Muscle of arm (tissue), 12 donors: Measurements from ENCODE around the gene SPINK4. TPM values are rescaled to one million over a fixed set of nuclear protein-coding genes. Genes with fewer than 3 reads are reported as not detected.

Source experiments
- DNase-seq: peaks from one replicate; pipeline ENCODE4 v3.0.0-alpha.2; 2013
- polyA plus RNA-seq, 12 donors: library from polyadenylated mRNA; unstranded; fragments of 120-200 nt; gene quantifications; one replicate each; pipeline ENCODE4 v1.2.1, GENCODE V29; 2013; ENCODE audit not compliant: insufficient read length in 12 of 12

Gene SPINK4
- polyA plus RNA-seq, 12 donors: 0.49 to 0.78 TPM; not detected in 10

DNA sequence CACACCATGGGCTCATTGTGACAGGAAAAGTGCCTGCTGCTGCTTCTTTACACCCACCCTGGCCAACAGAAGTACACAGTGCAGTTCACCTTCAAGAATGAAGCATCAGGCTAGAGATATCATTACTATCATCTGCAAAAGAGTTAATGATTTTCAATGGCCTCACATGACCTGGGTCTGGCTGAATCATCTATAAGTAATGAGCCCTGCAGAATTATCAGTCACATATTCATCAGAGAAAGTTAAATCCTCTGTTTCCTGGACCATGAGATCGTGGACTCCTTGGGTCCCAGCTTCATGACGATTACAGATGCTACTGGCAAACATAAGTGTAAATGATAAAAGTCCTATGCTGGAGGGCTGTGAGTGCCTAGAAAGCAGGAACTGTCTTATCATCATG lies 16.3 kb downstream of the SPINK4 start:
- DNase-seq: no peak

DNA sequence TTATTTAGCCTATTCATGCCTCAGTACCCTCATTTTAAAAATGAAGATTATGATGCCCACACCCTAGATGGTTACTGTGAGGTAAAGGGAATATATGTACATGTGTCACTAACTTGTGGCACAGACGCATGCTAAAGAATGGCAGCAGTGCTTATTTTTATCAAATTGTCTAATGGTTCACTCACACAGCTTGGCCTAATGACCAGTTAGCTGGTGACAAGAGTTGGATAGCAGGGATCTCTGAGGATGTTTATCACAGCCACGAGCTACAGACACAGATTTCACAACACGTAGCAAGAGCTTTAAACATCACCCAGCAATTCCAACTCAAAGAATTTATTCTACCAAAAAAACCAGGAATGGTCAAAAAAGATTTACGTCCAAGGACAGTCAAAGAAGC lies 17.3 kb downstream of the SPINK4 start:
- no peak for DNase-seq

DNA sequence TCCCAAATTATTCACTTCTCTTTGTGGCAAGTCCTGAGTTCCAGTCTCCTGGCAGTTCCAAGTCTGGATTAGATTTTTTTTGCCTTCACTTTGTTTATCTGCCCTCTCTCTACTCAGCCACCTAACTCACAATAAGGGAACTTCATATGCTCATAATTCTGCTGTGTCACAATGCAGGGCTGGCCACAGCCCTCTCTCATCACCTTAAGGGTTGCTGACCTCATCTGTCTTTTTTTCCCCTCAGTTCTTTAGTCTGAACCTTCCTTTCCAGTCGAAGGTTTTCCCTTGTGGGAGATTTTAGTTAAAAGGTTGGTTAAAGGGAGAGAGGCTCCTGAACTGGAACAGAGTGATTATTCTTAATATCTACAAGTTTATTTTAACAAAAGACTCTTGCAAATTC lies 20.4 kb downstream of the SPINK4 start:
- DNase-seq: no peak

DNA sequence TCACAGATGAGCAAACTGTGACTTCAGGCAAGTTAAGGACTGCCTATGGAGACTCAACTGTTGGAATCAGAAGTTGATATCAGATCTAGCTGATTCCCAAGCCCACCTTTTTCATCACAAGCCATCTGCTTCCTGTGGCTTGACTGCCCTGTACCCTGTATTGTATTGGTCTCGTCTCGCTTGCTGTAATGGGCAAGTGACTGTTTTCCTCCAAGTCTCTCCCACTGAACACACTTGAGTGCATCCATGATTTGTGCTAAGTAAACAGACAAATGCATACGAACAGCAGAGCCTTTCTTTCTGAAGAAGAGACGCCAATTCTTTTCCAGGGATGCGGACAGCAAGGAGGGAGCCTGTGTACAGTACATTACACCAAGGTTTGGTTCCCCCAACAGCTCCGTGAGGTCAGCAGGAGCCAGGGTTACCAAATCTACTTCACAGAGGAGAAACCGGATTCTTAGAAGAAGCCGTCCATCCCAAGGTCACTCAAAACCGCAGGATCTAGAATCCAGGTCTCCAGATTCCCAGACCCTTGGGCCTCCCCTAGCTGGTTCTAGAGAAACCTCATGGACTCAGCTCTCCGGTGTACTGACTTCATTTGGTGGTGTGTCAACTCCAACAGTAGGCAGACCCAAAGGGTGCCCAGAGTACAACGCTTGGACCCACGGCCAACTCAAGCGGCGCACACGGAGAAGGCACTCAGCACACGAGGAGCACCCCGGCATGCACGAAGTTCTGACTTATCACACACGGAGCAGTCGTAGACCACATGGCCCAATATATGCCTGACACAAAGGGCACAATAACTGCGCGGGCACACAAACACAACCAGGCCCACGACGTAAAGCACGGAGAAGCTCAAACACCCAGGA lies 23.4 kb downstream of the SPINK4 start:
- no peak for DNase-seq

DNA sequence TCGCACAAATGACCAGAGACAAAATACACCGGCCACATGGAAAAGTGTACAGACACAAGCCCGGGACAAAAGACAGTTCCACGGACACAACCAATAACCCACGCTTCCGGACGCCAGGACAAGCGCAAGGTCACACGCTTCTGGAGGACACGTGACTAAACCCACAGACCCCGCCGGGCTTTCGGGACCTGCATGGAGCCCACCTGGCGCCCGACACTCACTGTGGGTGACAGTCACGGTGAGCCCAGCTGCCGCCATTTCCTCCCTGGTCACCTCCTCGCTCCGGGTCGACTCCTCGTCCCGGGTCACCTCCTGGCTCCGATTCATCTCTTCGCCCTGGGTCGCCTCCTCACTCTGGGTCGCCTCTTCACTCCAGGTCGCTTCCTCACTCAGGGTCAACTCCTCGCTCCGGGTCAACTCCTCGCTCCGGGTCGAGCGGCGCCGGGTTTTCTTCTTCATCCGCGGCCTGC lies 24.1 kb downstream of the SPINK4 start:
- peak; percentile 41 for DNase-seq

DNA sequence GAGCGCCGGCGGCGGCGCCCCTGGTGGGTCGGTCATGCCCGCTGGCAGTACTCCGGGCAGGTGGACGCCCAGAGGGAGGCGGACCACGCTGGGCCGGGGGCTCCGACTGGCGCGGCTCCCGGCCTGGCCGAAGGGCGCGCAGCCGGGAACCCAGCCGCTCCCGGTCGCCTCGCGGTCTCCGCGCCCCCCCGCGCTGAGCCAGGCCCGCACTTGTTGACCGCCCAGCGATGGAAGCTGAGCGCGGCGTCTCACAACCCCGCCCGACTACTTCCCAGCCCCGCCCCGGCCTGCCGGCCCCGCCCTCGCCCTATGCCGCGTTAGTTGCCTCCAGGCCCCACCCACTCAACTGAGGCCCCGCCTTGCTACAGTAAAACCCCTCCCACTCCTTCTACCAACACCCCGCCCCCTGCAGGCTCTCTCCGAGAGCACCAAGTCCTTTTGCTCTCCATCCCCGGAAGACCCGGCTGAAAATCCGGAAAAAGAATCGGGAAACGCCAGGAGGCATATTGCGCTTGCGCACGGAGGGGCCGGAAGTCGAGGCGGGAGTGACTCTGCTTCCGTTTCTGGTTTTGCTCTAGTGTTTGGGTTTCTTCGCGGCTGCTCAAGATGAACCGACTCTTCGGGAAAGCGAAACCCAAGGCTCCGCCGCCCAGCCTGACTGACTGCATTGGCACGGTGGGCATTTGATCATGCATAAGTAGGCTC lies 24.7 kb downstream of the SPINK4 start, which contains the start of the genes BAG1 and CHMP5:
BAG1 (minus strand) TSS at position 236 of the 705 bp plus-strand sequence.
CHMP5 (plus strand) TSS at position 577 of the 705 bp plus-strand sequence; CDS start at position 607, 30 bp downstream.
- DNase-seq: peak; percentile 99

DNA sequence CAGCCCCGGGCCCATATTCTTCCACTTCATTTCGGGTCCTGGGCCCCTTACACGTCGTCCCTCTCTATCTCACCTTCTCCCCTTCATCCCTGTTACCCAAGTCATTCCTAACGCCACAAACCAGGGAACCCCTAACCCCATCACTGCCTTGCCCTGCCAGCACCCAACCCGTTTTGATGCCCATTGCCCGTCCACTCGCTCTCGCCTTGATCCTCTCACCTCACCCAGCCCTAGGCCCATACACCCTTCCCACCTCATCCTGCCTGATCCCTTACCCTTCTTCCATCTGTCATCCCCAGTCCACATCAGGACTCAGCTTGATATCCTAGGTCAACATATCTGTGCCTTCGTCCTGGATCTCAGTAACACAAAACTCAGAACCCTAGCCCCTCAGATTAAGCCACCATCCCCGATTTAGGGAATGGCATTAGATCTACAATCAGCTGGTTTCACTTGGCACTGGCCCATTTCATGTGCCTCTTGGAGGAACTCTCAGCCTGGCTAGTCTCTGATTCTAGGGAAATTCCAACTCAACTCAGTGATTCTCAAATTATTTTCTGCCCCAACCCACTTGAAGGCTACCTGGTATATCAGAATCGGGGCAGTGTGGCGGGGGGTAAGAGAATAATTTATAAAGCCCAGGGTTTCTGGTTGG lies 25.4 kb downstream of the SPINK4 start:
- DNase-seq: no peak

DNA sequence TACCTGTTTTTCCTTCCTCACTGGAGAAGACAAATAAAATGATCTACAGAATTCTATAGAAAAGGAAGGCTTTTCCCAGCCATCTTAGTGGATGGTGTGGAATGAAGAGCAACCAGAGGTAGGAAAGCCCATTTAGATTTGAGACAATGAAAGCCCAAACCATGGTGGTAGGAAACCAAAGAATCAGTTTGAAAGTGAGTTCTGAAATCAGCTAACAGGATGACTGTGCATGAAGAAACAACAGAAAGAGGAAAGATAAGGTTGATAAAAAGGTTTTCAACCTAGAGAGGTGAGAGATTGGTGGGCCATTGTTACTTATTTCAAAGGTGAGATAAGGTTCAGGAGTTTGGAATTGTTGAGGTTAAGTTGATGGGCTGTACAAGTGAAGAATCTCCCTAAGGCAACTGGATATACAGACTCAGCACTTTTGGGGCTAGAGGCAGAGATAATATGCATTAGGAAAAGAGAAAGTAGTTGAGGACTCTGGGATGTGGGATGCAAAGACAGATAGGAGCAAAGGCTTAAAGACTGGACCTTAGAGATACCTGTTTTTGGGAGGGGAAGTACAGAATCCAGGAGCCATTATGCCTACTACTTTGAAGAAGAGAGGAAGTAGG lies 27.3 kb downstream of the SPINK4 start:
- no peak for DNase-seq

DNA sequence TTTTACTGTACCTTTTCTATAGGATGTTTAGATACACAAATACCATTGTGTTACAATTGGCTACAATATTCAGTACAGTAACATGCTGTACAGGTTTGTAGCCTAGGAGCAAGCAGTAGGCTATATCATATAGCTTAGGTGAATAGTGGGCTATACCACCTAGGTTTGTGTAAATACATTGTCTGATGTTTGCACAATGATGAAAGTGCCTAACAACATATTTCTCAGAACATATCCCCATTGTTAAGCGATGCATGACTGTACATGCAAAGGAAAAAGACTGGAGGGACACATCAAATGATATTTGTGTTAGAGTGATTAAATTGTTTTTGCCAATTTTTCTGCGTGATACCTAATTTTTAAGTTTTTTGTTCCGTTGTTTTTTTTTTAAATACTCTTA lies 30.2 kb downstream of the SPINK4 start:
- DNase-seq: no peak

DNA sequence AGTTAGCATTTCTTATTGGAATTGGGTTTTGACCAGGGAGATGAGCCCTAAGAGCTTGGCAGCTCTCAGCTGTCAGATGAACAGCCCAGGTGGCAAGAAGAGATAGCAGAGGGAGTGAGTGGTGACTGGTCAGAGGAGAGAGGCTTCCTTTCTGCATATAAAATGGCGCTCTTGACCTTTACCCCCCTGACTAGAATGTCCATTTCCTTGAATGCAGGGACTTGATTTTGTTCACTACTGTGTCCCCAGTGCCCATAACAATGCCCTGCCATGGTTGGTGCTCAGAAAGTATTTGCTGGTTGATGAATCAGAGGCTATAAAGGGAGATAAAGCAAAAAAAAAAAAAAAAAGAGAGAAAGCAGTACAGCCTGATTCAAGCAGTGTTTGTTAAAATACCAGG lies 32.1 kb downstream of the SPINK4 start:
- DNase-seq: no peak

DNA sequence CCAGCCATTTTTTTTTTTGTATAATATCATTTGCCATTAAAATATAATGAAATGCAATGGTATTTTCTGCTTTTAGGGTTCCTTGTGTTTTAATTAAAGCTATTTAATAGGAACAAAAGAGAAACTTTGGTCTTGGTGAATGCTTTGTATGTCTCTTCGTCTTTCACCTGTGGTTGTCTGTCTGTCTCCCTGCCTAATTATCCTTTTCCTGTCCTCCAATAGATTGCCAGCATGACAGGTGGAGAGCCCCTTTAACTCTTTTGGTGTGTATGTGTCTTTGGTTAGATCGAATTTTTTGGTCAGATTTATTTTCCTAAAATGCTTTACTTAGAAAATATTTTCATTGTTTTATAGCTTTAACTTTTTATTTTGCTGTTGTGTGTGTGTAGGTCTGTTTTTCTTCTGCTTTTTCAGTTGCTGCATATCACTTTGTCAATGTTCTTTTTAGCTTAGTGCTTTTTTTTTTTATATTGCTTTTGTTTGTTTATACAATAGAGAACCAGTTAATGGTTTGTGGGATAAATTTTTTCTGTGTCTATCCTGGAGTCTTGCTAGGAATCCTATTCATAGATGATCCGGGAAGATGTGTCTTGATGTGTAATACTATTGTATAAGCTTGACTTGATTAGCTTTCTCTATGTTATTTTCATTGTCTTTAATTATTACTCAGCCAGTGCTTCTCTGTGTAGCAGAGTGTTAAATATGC lies 33.5 kb downstream of the SPINK4 start:
- no peak for DNase-seq

DNA sequence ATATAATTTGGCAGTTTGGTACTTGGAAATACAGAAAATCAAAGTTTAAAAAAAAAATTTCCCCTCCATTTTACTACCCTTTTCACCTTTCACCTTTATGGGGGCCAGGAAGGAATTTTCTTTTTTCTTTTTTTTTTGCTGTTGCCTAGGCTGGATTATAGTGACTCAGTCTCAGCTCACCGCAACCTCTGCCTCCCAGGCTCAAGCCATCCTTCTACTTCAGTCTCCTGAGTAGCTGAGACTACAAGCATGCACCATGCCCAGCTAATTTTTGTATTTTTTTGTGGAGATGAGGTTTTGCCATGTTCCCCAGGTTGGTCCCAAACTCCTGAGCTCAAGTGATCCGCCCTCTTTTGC lies 34.0 kb downstream of the SPINK4 start:
- DNase-seq: no peak

DNA sequence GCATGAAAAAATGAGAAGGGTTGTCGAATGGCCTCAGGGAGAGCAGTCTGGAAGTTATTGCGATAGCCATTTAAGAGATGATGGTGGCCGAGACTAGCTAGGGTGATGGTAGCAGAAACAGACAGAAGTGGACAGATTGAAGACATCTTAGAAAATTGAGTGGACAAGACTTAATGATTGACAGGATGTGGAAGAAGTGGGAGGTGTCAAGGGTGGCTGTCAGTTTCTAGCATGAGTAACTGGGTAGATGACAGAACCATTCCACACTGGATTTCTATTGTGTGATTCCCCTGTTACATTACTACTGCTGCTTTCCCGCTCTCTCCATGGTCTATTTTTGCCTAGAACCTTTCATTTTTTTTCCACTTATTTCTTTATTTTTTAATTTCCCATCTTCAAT lies 37.5 kb downstream of the SPINK4 start:
- DNase-seq: no peak

DNA sequence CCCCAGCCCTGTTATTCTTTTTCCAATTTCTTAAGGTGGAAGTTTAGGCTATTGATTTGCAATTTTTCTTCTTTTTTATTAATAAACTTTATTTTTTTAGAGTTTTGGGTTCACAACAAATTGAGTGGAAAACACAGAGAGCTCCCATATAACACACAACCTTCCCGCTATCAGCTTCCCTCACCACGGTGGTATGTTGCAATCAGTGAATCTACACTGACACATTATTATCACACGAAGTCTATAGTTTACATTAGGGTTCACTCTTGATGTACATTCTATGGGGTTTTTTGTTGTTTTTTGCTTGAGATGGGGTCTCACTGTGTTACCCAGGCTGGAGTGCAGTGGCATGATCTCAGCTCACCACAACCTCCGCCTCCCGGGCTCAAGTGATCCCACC lies 45.5 kb downstream of the SPINK4 start:
- DNase-seq: no peak

DNA sequence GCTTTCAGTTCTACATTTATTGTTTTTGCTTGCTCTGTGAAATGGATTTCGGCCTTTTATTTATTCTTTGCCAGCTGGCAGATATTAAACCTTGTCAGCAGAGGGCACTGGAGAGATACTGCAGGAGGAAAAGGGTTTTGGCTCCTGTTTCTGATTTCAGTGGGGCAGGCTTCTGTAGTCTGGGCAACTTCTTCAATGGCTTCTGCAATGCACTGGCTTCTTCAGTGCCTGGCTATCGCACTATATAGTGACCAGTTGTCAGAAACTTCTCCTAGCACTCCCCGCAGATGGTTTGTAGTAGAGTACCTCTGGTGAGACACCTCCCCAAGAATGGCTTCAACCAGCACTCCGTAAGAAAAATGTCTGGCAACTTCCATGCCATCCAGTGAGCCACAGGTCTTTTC lies 47.1 kb downstream of the SPINK4 start:
- peak; percentile 48 for DNase-seq

DNA sequence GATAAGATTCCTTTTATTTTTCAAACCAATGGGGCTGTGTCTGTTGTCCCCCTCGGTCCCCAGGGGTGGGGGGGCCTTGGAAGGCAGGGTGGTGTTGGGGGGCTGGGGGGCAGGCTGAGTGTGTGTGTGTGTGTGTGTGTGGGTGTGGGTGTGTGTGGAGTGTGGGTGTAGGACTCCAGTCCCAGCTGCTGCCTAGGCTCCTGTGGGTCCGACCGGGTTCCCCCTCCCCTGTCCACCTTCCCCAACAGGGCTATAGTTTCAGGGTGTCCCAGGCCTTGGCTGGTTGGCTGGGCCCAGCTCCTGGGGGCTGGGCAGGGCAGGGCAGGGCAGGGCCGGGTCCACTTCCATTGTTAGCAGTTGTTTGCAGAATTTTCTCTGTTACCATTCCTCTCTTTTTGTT lies 48.3 kb downstream of the SPINK4 start:
- DNase-seq: no peak

DNA sequence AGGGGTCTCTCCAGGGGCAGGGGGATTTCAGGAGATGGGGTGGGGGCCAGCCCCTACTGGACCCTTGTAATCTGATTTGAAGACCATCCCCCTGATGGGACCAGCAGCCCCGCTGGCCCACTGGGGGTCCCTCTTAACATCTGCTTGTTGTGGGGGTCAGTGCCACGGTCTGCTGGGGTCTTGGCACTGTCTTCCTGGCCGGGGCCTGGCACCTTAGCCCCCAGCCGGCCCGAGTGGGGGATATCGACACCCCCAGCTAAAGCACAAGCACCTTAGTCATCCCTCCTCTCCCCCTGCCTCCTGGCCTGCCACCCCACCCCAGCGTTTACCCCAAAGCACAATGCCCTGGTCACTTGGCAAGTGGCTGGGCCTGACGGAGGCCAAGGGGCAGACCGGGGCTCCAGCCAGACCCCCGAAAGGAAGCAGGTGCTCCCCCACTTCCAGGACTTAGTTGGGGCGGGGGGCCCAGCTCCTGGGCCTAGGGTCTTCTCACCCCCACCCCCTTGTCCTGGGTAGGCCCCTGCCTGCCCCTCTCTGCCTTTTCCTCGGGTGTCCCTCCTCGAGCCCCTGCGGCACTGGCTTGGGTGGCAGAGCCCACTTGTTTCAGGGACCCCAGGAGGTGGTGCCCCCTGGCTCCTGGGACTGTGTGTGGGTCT lies 49.0 kb downstream of the SPINK4 start:
- no peak for DNase-seq

DNA sequence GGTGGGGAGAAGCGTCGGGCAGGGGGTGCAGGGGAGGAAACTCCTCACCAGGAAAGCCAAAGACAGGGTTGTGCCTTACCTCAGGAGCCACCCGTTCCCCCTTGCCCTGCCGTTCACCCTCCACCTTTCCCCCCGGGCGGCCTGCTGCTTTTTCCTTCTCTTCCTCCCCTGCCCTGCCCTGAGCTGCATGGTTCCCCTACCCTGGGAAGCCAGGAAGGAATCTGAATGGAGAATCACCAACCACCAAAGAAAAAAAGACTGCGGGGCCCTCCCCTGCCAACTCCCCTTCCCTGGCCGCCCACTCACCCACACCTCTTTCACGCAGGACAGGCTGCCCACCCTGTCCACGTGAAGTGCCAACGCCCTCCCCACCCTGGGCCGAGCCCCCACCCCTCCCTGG lies 49.5 kb downstream of the SPINK4 start:
- no peak for DNase-seq

DNA sequence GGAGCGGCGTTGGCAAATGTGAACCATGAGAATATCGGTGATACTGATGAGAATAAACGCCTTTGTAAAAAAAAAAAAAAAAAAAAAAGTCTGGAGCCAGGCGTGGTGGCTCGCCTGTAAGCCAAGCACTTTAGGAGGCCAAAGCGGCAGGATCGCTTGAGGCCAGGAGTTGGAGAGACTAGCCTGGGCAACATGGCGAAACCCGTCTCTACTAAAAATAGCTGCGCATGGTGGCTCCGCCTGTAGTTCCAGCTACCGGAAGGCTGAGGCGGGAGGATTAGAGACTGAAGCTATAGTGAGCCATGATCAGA lies 49.9 kb downstream of the SPINK4 start:
- DNase-seq: no peak

DNA sequence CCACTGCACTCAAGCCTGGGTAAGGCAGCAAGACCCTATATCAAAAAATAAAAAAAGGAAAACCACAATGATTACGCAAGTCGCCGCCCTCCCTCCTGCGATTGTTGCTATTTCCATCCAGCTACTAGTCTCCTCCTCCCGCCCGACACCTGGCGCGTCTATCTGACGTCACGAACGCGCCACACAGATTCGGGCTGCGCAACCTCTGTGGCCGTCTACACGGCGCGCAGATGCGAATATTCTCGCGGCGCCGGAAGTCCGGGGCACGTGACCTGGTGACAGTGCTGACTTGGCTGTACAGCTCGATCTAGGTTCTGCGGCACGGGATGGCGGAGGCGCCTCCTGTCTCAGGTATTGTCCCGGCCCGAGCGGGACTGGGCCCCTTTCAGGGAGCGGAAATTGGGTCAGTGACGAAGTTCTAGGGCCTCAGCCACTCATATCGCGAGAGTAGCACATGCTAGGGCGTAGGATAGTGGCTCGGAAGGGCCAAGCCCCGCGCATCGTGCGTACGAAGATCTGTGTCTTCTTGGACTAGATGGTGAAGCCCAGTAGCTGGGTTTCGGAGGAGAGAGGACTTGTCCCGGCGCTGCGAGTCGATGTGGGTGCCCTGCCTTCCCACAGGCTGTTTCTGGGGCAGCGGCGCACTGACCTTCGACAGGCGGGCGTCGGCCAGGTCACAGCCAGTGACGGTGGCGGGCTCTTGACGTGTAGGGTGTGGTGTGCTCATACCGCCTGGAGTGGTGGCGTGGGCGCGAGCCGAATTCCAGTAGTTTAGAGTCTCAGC lies 50.5 kb downstream of the SPINK4 start, which contains the start of gene NFX1:
NFX1 (plus strand) TSS at position 270 of the 784 bp plus-strand sequence; CDS start at position 327, 57 bp downstream.
- DNase-seq: peak; percentile 99
